Psoas muscle (tissue), 8 donors: Measurements from ENCODE around the gene PIH1D1. TPM values are rescaled to one million over a fixed set of nuclear protein-coding genes. Genes with fewer than 3 reads are reported as not detected.

Experiments used
- ATAC-seq, 4 donors: fragments of 200-7000 bp; cut with Tn5 transposase; one replicate each; pipeline ENCODE4 v1.9.1; 2020; ENCODE audit warnings: moderate library complexity in 3 of 4, mild to moderate bottlenecking in 2 of 4
- DNase-seq, 2 donors: peaks; one replicate each; pipeline ENCODE4 v3.0.0-alpha.2; 2020
- H3K27ac ChIP-seq: fragments of 200-600 bp; one replicate; pipeline ENCODE4 v1.8.0; 2022
- H3K27me3 ChIP-seq, 3 donors: fragments of 200-600 bp in 1 of 3; one replicate each; pipeline versions ENCODE4 v1.6.1 to v1.8.0; 2013 to 2022; ENCODE audit warnings: low read length in 2 of 3, mild to moderate bottlenecking in 2 of 3, moderate library complexity in 1 of 3; ENCODE audit not compliant: insufficient read depth in 3 of 3
- H3K36me3 ChIP-seq, 2 donors: fragments of 200-600 bp in 1 of 2; one replicate each; pipeline versions ENCODE4 v1.6.1 to v1.8.0; 2013 to 2022; ENCODE audit warnings: low read depth in 1 of 2, mild to moderate bottlenecking in 1 of 2, moderate library complexity in 1 of 2; ENCODE audit not compliant: insufficient read depth in 1 of 2
- H3K4me1 ChIP-seq: fragments of 200-600 bp; one replicate; pipeline ENCODE4 v1.8.0; 2022
- H3K4me3 ChIP-seq: fragments of 200-600 bp; one replicate; pipeline ENCODE4 v1.8.0; 2022; ENCODE audit warnings: mild to moderate bottlenecking
- H3K9me3 ChIP-seq: fragments of 200-600 bp; one replicate; pipeline ENCODE4 v1.8.0; 2022
- CTCF ChIP-seq: fragments of 200-600 bp; IDR thresholded peaks from one replicate; pipeline ENCODE4 v1.8.0; 2022; ENCODE audit warnings: antibody characterized with exemption
- WGBS, 3 donors: extraction: QIAGEN DNeasy Blood & Tissue Kit; methylation state at CpG; one replicate each; pipeline versions ENCODE4 v1.1.6 to v1.1.7; 2013; 5-methylcytosine and 5-hydroxymethylcytosine counted together
- intact Hi-C, 2 donors: fragments of 100-400 bp; cut with DNase I; formaldehyde crosslinking; loops; one replicate each; pipeline versions ENCODE4 v1.11.0 to v1.14.2; 2022
- polyA plus RNA-seq, 3 donors: library from polyadenylated mRNA; stranded (reverse); fragments of 200-250 nt; gene quantifications; one replicate each; pipeline ENCODE4 v1.2.3, GENCODE V29; 2013
- total RNA-seq, 4 donors: library from RNA; stranded (reverse); fragmentation: NEBNext Ultra II Directional in 2 of 4; extraction: Animal tissue kit (Norgen Biotek cat#: 25700) in 2 of 4; gene quantifications; one replicate each; pipeline versions ENCODE4 v1.2.1 to v1.2.4, GENCODE V29; 2021 to 2023
- donor health status: healthy with polysubstance abuse.
- donor health status: DM: no; HTN: no; CAD: no; lungs with moderate emphysema.
- donor health status: Bipolar disorder and iron deficiency.
- donor health status: healthy.
- donor health status: DM: yes; HTN: yes; CAD: no.
- donor health status: DM: no; HTN: no; CAD: no.
- donor health status: DM: no; HTN: no; CAD: no.
- donor health status: DM: yes; HTN: yes; CAD: no.

The PIH1D1 gene
- total and polyA plus RNA-seq, 7 donors = 37.2 to 69.8 (median 46.4) TPM

DNA sequence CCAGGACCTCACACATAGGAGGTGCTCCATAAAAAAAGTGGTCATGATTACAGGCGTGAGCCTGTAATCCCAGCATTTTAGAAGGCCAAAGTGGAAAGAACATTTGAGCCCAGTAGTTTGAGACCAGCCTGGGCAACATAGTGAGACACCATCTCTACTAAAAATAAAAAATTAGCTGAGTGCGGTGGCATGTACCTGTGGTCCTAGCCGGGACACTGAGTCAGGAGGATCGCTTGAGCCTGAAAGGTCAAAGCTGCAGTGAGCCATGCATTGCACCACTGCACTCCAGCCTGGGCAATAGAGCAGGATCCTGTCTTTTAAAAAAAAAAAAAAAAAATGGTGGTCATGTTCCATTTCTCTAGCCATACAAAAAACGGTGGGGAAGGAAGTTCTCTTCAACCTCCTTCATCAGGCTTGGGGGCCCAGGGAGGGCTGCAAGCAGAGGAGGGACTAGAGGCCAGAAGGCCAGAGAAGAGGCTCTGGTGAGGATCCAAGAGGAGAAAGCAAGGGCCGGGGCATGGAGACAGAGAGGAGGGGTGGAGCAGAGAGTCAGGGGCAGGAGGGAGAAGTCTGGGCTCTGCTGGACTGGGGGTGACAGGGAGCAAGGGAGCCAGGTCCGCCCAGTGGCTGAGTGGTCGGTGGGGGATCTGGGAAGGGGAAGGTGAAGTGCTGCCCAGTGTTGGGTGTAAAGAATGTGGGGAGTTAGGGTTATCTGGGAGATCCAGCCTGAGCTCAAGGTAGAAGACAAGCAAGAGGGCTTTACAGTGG, 54.7 kb downstream of the PIH1D1 start:
- Histone ChIP-seq H3K27me3 (no peaks in the 10 kb centered on the region), H3K9me3 (no peaks in the 10 kb centered on the region), H3K4me1 (no peaks in the 10 kb centered on the region), H3K4me3 (no peak overlapping the region), H3K36me3 (no peaks in the 10 kb centered on the region), H3K27ac (no peak overlapping the region)
- DNase-seq (no peak), ATAC-seq (no peak)
- WGBS, 3 donors = 74 to 78% (median 74%) methylated on average over 8 of the region's 8 CpGs
- intact Hi-C loops = no loop called here
- TF ChIP-seq CTCF = no peak

Other genes with a start within 250 kb of the PIH1D1 start
- gene SLC6A16, start 126.6 kb downstream of the PIH1D1 start, total RNA-seq = under 1 TPM; 0.10 to 0.95 (median 0.39) TPM
- under 1 TPM; 0.07 to 0.31 (median 0.08) TPM for gene SLC6A16, start 126.6 kb downstream of the PIH1D1 start, polyA plus RNA-seq
- 1 to 10 TPM; 2.3 to 4.7 (median 4.4) TPM for gene CD37, start 116.4 kb downstream of the PIH1D1 start, total RNA-seq
- 1 to 10 TPM in 2 of 3 donors, under 1 TPM in 1; 0.66 to 1.6 (median 1.6) TPM for gene CD37, start 116.4 kb downstream of the PIH1D1 start, polyA plus RNA-seq
- gene TEAD2, start 89.4 kb downstream of the PIH1D1 start, total RNA-seq = 10 to 100 TPM; 13.8 to 24.1 (median 14.8) TPM
- 10 to 100 TPM in 2 of 3 donors, 1 to 10 TPM in 1; 9.7 to 23.0 (median 15.0) TPM for gene TEAD2, start 89.4 kb downstream of the PIH1D1 start, polyA plus RNA-seq
- gene DKKL1, start 87.9 kb downstream of the PIH1D1 start, total RNA-seq = not detected
- under 1 TPM in 1 of 3 donors, not detected in 2; 0.06 TPM for gene DKKL1, start 87.9 kb downstream of the PIH1D1 start, polyA plus RNA-seq
- not detected for gene KASH5, start 63.6 kb downstream of the PIH1D1 start, total RNA-seq
- not detected for gene KASH5, start 63.6 kb downstream of the PIH1D1 start, polyA plus RNA-seq
- gene PTH2, start 28.4 kb downstream of the PIH1D1 start, total RNA-seq = not detected
- not detected for gene PTH2, start 28.4 kb downstream of the PIH1D1 start, polyA plus RNA-seq
- not detected for gene GFY, start 26.4 kb downstream of the PIH1D1 start, total RNA-seq
- gene GFY, start 26.4 kb downstream of the PIH1D1 start, polyA plus RNA-seq = under 1 TPM in 1 of 3 donors, not detected in 2; 0.33 TPM
- 1 to 10 TPM in 1 of 4 donors, under 1 TPM in 3; 0.42 to 1.8 (median 0.82) TPM for gene SLC17A7, start 10.3 kb downstream of the PIH1D1 start, total RNA-seq
- under 1 TPM; 0.55 to 0.79 (median 0.59) TPM for gene SLC17A7, start 10.3 kb downstream of the PIH1D1 start, polyA plus RNA-seq
- 10 to 100 TPM in 1 of 4 donors, 1 to 10 TPM in 3; 6.5 to 11.1 (median 7.7) TPM for gene ALDH16A1, start 1.4 kb upstream of the PIH1D1 start, total RNA-seq
- gene ALDH16A1, start 1.4 kb upstream of the PIH1D1 start, polyA plus RNA-seq = 10 to 100 TPM in 1 of 3 donors, 1 to 10 TPM in 2; 3.6 to 12.9 (median 5.7) TPM
- gene FLT3LG, start 22.4 kb upstream of the PIH1D1 start, total RNA-seq = 1 to 10 TPM; 1.9 to 3.2 (median 2.5) TPM
- gene FLT3LG, start 22.4 kb upstream of the PIH1D1 start, polyA plus RNA-seq = 1 to 10 TPM; 1.9 to 4.5 (median 4.1) TPM
- 1,000 to 10,000 TPM; 1,392 to 2,022 (median 1,763) TPM for gene RPL13A, start 35.8 kb upstream of the PIH1D1 start, total RNA-seq
- 1,000 to 10,000 TPM; 1,992 to 2,955 (median 2,046) TPM for gene RPL13A, start 35.8 kb upstream of the PIH1D1 start, polyA plus RNA-seq
- gene RPS11, start 44.6 kb upstream of the PIH1D1 start, total RNA-seq = 1,000 to 10,000 TPM; 1,146 to 1,506 (median 1,232) TPM
- gene RPS11, start 44.6 kb upstream of the PIH1D1 start, polyA plus RNA-seq = 1,000 to 10,000 TPM; 2,461 to 3,844 (median 3,134) TPM
- gene FCGRT, start 60.8 kb upstream of the PIH1D1 start, total RNA-seq = 10 to 100 TPM; 42.2 to 79.3 (median 60.3) TPM
- 10 to 100 TPM; 32.0 to 48.2 (median 39.9) TPM for gene FCGRT, start 60.8 kb upstream of the PIH1D1 start, polyA plus RNA-seq
- 1 to 10 TPM; 6.4 to 8.6 (median 7.4) TPM for gene RCN3, start 76.2 kb upstream of the PIH1D1 start, total RNA-seq
- gene RCN3, start 76.2 kb upstream of the PIH1D1 start, polyA plus RNA-seq = 1 to 10 TPM; 3.9 to 9.6 (median 7.3) TPM
- gene NOSIP, start 128.7 kb upstream of the PIH1D1 start, total RNA-seq = 10 to 100 TPM; 53.9 to 69.9 (median 58.1) TPM
- 100 to 1,000 TPM in 1 of 3 donors, 10 to 100 TPM in 2; 75.4 to 104 (median 95.2) TPM for gene NOSIP, start 128.7 kb upstream of the PIH1D1 start, polyA plus RNA-seq
- gene PRRG2, start 129.5 kb upstream of the PIH1D1 start, total RNA-seq = under 1 TPM; 0.24 to 0.89 (median 0.69) TPM
- gene PRRG2, start 129.5 kb upstream of the PIH1D1 start, polyA plus RNA-seq = 10 to 100 TPM in 1 of 3 donors, 1 to 10 TPM in 2; 1.4 to 16.0 (median 5.9) TPM
- gene PRR12, start 139.4 kb upstream of the PIH1D1 start, total RNA-seq = 10 to 100 TPM in 1 of 4 donors, 1 to 10 TPM in 3; 7.1 to 15.1 (median 7.6) TPM
- gene PRR12, start 139.4 kb upstream of the PIH1D1 start, polyA plus RNA-seq = 1 to 10 TPM; 2.3 to 5.0 (median 3.1) TPM
- 10 to 100 TPM; 22.6 to 57.0 (median 42.5) TPM for gene RRAS, start 188.3 kb upstream of the PIH1D1 start, total RNA-seq
- gene RRAS, start 188.3 kb upstream of the PIH1D1 start, polyA plus RNA-seq = 10 to 100 TPM; 39.9 to 49.8 (median 48.4) TPM
- 10 to 100 TPM; 45.5 to 72.9 (median 61.0) TPM for gene SCAF1, start 190.4 kb upstream of the PIH1D1 start, total RNA-seq
- 10 to 100 TPM; 23.0 to 32.5 (median 23.8) TPM for gene SCAF1, start 190.4 kb upstream of the PIH1D1 start, polyA plus RNA-seq
- gene IRF3, start 214.0 kb upstream of the PIH1D1 start, total RNA-seq = 10 to 100 TPM; 10.3 to 22.1 (median 14.4) TPM
- gene IRF3, start 214.0 kb upstream of the PIH1D1 start, polyA plus RNA-seq = 10 to 100 TPM; 18.2 to 26.5 (median 21.7) TPM
- 10 to 100 TPM; 13.0 to 21.5 (median 15.8) TPM for gene BCL2L12, start 214.1 kb upstream of the PIH1D1 start, total RNA-seq
- 10 to 100 TPM; 28.3 to 42.7 (median 35.0) TPM for gene BCL2L12, start 214.1 kb upstream of the PIH1D1 start, polyA plus RNA-seq
- 100 to 1,000 TPM; 180 to 259 (median 198) TPM for gene PRMT1, start 225.5 kb upstream of the PIH1D1 start, total RNA-seq
- gene PRMT1, start 225.5 kb upstream of the PIH1D1 start, polyA plus RNA-seq = 100 to 1,000 TPM; 139 to 424 (median 208) TPM
- 1 to 10 TPM in 2 of 4 donors, under 1 TPM in 2; 0.58 to 1.5 (median 1.0) TPM for gene ADM5, start 237.8 kb upstream of the PIH1D1 start, total RNA-seq
- gene ADM5, start 237.8 kb upstream of the PIH1D1 start, polyA plus RNA-seq = under 1 TPM; 0.38 to 0.48 (median 0.41) TPM
- 1 to 10 TPM in 1 of 4 donors, under 1 TPM in 3; 0.53 to 1.2 (median 0.70) TPM for gene CPT1C, start 239.3 kb upstream of the PIH1D1 start, total RNA-seq
- 1 to 10 TPM in 2 of 3 donors, under 1 TPM in 1; 0.34 to 1.1 (median 1.0) TPM for gene CPT1C, start 239.3 kb upstream of the PIH1D1 start, polyA plus RNA-seq